HL-60 (cell line): ENCODE results near the gene ZCWPW1.

ENCODE experiments used
- DNase-seq, 2 experiments: peaks; one replicate each; pipeline ENCODE4 v3.0.0-alpha.2; 2010 to 2020; ENCODE audit warnings: low read depth in 1 of 2, low spot score in 1 of 2
- H3K27ac ChIP-seq: fragments of 250-450 bp; sonication (Bioruptor Pico); replicated peaks from 2 replicates; pipeline ENCODE4 v1.5.1; 2020; ENCODE audit warnings: mild to moderate bottlenecking, moderate library complexity
- H3K27me3 ChIP-seq: fragments of 250-450 bp; sonication (Bioruptor Pico); 2 replicates; pipeline ENCODE4 v1.5.1; 2021; ENCODE audit warnings: mild to moderate bottlenecking, moderate library complexity; ENCODE audit not compliant: insufficient read depth, poor library complexity, severe bottlenecking
- H3K4me3 ChIP-seq: replicated peaks from 2 replicates; pipeline ENCODE4 v1.5.1; 2011; ENCODE audit warnings: mild to moderate bottlenecking, control low read depth, low read length; ENCODE audit not compliant: insufficient read depth
- GABPA ChIP-seq: IDR thresholded peaks from 2 replicates; pipeline ENCODE4 v1.6.1; 2012; ENCODE audit warnings: low read depth
- POLR2AphosphoS5 ChIP-seq: IDR thresholded peaks from 2 replicates; pipeline ENCODE4 v1.6.1; 2012; ENCODE audit warnings: low read depth
- SPI1 ChIP-seq: IDR thresholded peaks from 2 replicates; pipeline ENCODE4 v1.6.1; 2012; ENCODE audit warnings: low read depth, mild to moderate bottlenecking, borderline replicate concordance
- TF ChIP-seq, protein P1 (sequence below): IDR thresholded peaks from one replicate; pipeline ENCODE4 v1.5.1; 2011; ENCODE audit warnings: low read length, control low read depth, inconsistent platforms; ENCODE audit not compliant: insufficient read depth
- TF ChIP-seq, protein P2 (sequence below): IDR thresholded peaks from 2 replicates; pipeline ENCODE4 v1.6.1; 2012; ENCODE audit warnings: low read depth; ENCODE audit not compliant: insufficient replicate concordance

Gene ZCWPW1

DNA sequence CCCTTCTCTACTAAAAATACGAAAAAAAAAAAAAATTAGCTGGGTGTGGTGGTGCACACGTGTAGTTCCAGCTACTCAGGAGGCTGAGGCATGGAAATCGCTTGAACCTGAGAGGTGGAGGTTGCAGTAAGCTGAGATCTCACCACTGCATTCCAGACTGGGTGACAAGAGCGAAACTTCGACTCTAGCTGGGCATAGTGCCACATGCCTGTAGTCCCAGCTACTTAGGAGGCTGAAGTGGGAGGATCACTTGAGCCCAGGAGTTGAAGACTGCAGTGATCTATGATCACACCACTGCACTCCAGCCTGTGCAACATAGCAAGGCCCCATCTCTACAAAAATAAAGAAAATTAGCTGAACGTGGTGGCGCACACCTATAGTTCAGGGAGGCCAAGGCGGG lies 36.8 kb upstream of the ZCWPW1 start:
- Histone ChIP-seq H3K27ac (no peak overlapping the region), H3K4me3 (no peak overlapping the region), H3K27me3 (no peaks in the 10 kb centered on the region)
- TF ChIP-seq SPI1, result no peak
- no peak for TF ChIP-seq POLR2AphosphoS5
- TF ChIP-seq GABPA, result no peak
- TF ChIP-seq, protein P1, sequence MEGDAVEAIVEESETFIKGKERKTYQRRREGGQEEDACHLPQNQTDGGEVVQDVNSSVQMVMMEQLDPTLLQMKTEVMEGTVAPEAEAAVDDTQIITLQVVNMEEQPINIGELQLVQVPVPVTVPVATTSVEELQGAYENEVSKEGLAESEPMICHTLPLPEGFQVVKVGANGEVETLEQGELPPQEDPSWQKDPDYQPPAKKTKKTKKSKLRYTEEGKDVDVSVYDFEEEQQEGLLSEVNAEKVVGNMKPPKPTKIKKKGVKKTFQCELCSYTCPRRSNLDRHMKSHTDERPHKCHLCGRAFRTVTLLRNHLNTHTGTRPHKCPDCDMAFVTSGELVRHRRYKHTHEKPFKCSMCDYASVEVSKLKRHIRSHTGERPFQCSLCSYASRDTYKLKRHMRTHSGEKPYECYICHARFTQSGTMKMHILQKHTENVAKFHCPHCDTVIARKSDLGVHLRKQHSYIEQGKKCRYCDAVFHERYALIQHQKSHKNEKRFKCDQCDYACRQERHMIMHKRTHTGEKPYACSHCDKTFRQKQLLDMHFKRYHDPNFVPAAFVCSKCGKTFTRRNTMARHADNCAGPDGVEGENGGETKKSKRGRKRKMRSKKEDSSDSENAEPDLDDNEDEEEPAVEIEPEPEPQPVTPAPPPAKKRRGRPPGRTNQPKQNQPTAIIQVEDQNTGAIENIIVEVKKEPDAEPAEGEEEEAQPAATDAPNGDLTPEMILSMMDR, result no peak
- TF ChIP-seq, protein P2, sequence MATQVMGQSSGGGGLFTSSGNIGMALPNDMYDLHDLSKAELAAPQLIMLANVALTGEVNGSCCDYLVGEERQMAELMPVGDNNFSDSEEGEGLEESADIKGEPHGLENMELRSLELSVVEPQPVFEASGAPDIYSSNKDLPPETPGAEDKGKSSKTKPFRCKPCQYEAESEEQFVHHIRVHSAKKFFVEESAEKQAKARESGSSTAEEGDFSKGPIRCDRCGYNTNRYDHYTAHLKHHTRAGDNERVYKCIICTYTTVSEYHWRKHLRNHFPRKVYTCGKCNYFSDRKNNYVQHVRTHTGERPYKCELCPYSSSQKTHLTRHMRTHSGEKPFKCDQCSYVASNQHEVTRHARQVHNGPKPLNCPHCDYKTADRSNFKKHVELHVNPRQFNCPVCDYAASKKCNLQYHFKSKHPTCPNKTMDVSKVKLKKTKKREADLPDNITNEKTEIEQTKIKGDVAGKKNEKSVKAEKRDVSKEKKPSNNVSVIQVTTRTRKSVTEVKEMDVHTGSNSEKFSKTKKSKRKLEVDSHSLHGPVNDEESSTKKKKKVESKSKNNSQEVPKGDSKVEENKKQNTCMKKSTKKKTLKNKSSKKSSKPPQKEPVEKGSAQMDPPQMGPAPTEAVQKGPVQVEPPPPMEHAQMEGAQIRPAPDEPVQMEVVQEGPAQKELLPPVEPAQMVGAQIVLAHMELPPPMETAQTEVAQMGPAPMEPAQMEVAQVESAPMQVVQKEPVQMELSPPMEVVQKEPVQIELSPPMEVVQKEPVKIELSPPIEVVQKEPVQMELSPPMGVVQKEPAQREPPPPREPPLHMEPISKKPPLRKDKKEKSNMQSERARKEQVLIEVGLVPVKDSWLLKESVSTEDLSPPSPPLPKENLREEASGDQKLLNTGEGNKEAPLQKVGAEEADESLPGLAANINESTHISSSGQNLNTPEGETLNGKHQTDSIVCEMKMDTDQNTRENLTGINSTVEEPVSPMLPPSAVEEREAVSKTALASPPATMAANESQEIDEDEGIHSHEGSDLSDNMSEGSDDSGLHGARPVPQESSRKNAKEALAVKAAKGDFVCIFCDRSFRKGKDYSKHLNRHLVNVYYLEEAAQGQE, result no peak
- DNase-seq, result no peak

DNA sequence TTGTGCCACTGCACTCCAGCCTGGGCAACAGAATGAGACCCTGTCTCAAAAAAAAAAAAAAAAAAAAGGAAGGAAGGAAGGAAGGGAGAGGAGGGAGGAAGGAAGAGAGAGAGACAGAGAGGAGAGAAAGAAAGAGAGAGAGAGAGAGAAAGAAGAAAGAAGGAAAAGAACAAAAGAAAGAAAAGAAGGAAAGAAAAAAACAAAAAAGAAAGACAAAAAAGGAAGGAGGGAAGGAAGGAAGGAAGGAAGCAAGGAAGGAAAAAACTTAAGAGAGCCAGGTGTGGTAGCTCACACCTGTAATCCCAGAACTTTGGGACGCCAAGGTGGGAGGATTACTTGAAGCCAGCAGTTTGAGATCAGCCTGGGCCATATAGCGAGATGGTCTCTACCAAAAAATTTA lies 36.3 kb upstream of the ZCWPW1 start:
- TF ChIP-seq SPI1 (no peak), GABPA (no peak)
- TF ChIP-seq, protein P2, result no peak
- no peaks in the 10 kb centered on the region for H3K27me3 ChIP-seq
- no peak overlapping the region for H3K27ac ChIP-seq
- DNase-seq, result no peak
- H3K4me3 ChIP-seq, result no peak overlapping the region

DNA sequence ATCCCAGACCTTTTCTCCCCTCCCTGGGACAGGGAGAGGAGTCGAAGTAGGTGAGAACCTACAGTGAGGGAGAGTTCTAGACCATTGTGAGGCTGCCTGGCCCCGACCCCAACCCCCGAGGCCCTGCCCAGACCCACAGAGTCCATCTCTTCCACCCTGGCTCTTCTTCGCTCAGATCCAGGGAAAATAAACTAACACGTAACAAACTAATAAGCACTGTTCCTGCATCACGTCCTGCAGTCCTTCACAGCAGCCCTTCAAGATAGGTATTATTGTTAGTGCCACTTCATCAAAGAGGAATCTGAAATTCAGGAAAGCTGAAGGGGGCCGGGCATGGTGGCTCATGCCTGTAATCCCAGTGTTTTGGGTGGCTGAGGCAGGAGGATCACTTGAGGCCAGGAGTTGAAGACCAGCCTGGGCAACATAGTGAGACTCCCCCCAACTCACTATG lies 35.7 kb upstream of the ZCWPW1 start, which contains the start of gene SPACDR:
TSS of gene SPACDR (minus strand) at position 51 of the 451 bp plus-strand sequence. CDS start 235 bp downstream, outside the sequence.
- DNase-seq, result no peak

More for the DNA sequence above, 35.7 kb upstream of the ZCWPW1 start, which contains the start of gene SPACDR:
- H3K27me3 ChIP-seq, result no peaks in the 10 kb centered on the region
- H3K27ac ChIP-seq, result no peak within 1 kb of the TSS
- TF ChIP-seq POLR2AphosphoS5 (no peak), SPI1 (no peak), GABPA (no peak)
- TF ChIP-seq, protein P2, result no peak
- TF ChIP-seq, protein P1, result no peak
- H3K4me3 ChIP-seq, result no peak within 1 kb of the TSS
